Prostate gland (tissue), 2 donors: ENCODE results near the gene LRFN4. TPM values are rescaled to one million over a fixed set of nuclear protein-coding genes. Genes with fewer than 3 reads are reported as not detected.

Source experiments
- DNase-seq: peaks from one replicate; pipeline ENCODE4 v3.0.0-alpha.2; 2019; ENCODE audit warnings: low spot score
- H3K27ac ChIP-seq, 2 donors: fragments of 200-600 bp; sonication (generic); 2 replicates each; pipeline ENCODE4 v1.5.1; 2017 to 2019
- H3K27me3 ChIP-seq: fragments of 200-600 bp; sonication (generic); replicated peaks from 2 replicates; pipeline ENCODE4 v1.5.1; 2019; ENCODE audit not compliant: insufficient read depth
- H3K36me3 ChIP-seq, 2 donors: fragments of 200-600 bp; sonication (generic); 1 replicate in 1 of 2; 2 replicates in 1 of 2; pipeline versions ENCODE4 v1.5.1 to v1.8.1; 2017 to 2019
- H3K4me1 ChIP-seq: fragments of 200-600 bp; sonication (generic); replicated peaks from 2 replicates; pipeline ENCODE4 v1.5.1; 2019
- H3K4me3 ChIP-seq, 2 donors: fragments of 200-600 bp; sonication (generic); 2 replicates each; pipeline ENCODE4 v1.5.1; 2017 to 2019
- H3K9me3 ChIP-seq: fragments of 200-600 bp; sonication (generic); 2 replicates; pipeline ENCODE4 v1.5.1; 2017
- CTCF ChIP-seq, 4 experiments: fragments of 200-600 bp in 2 of 4; fragments of 450-650 bp in 2 of 4; sonication (generic) in 2 of 4; IDR thresholded peaks; 1 replicate in 3 of 4; 2 replicates in 1 of 4; pipeline ENCODE4 v1.5.1; 2016 to 2019; ENCODE audit warnings: antibody characterized with exemption in 4 of 4, mild to moderate bottlenecking in 2 of 4, moderate library complexity in 2 of 4
- POLR2A ChIP-seq: fragments of 450-650 bp; IDR thresholded peaks from one replicate; pipeline ENCODE4 v1.6.1; 2016; ENCODE audit warnings: antibody characterized with exemption, mild to moderate bottlenecking
- POLR2AphosphoS5 ChIP-seq: sonication (generic); formaldehyde crosslinking; IDR thresholded peaks from one replicate; pipeline ENCODE4 v1.6.1; 2017; ENCODE audit warnings: antibody characterized with exemption
- WGBS: methylation state at CpG from one replicate; pipeline ENCODE4 v1.1.5; 2018; 5-methylcytosine and 5-hydroxymethylcytosine counted together
- intact Hi-C: fragments of 100-400 bp; cut with DNase I; formaldehyde crosslinking; loops from one replicate; pipeline ENCODE4 v1.14.2; 2022
- total RNA-seq, 2 donors: library from RNA; depleted of rRNA; stranded (reverse); fragments of >200 nt; gene quantifications; one replicate each; pipeline ENCODE4 v1.1.0, GENCODE V29; 2016

LRFN4 gene
- total RNA-seq, 2 donors from 2014 or later, result 6.6 to 17.3 TPM

GRCh38 chr11:66881451-66881835 lies 24.6 kb downstream of the LRFN4 start:
- DNase-seq, result no peak
- TF ChIP-seq POLR2AphosphoS5 (no peak), CTCF (IDR thresholded peaks at IDR 0.05) (no peak)
- Histone ChIP-seq H3K27ac (peak overlapping the region in 1 of 2 donors; percentile 6), H3K4me1 (peaks cover 41% of the 10 kb centered on the region), H3K4me3 (no peak overlapping the region), H3K27me3 (no peaks in the 10 kb centered on the region), H3K9me3 (no peaks in the 10 kb centered on the region), H3K36me3 (no peaks in the 10 kb centered on the region)
- WGBS, result 87% methylated on average over 10 of the region's 10 CpGs
- intact Hi-C loops, result loop anchor here (5.0 kb wide), 1 partner anchor 39 kb away; the partner anchor contains the start of gene RCE1

GRCh38 chr11:66881927-66882452 lies 25.1 kb downstream of the LRFN4 start:
- 63% methylated on average over 9 of the region's 9 CpGs for WGBS
- H3K27me3 ChIP-seq, result no peaks in the 10 kb centered on the region
- DNase-seq, result no peak
- no peaks in the 10 kb centered on the region for H3K9me3 ChIP-seq
- no peak for TF ChIP-seq POLR2A
- TF ChIP-seq CTCF (IDR thresholded peaks at IDR 0.05), result no peak
- TF ChIP-seq POLR2AphosphoS5, result no peak
- H3K27ac ChIP-seq, result peak overlapping the region; percentile 63 to 80
- no peaks in the 10 kb centered on the region for H3K36me3 ChIP-seq
- no peak overlapping the region for H3K4me3 ChIP-seq
- H3K4me1 ChIP-seq, result peaks cover 41% of the 10 kb centered on the region
- intact Hi-C loops, result loop anchor here (2.0 to 5.0 kb wide), 2 partner anchors 40 to 183 kb away; partner anchors contain the start of gene RCE1

GRCh38 chr11:66882561-66883015 lies 25.7 kb downstream of the LRFN4 start:
- H3K36me3 ChIP-seq, result no peaks in the 10 kb centered on the region
- 24% methylated on average over 14 of the region's 14 CpGs for WGBS
- intact Hi-C loops, result loop anchor here (2.0 to 5.0 kb wide), 2 partner anchors 40 to 184 kb away; partner anchors contain the start of gene RCE1
- no peaks in the 10 kb centered on the region for H3K9me3 ChIP-seq
- DNase-seq, result peak; percentile 61
- TF ChIP-seq CTCF (IDR thresholded peaks at IDR 0.05) (no peak), POLR2AphosphoS5 (no peak), POLR2A (no peak)
- H3K27me3 ChIP-seq, result no peaks in the 10 kb centered on the region
- peaks cover 41% of the 10 kb centered on the region for H3K4me1 ChIP-seq
- peak overlapping the region; percentile 63 to 80 for H3K27ac ChIP-seq
- peak overlapping the region in 1 of 2 donors; percentile 5 for H3K4me3 ChIP-seq

GRCh38 chr11:66883016-66883965 lies 26.4 kb downstream of the LRFN4 start:
- Histone ChIP-seq H3K4me3 (peak overlapping the region in 1 of 2 donors; percentile 5), H3K36me3 (no peaks in the 10 kb centered on the region), H3K27me3 (no peaks in the 10 kb centered on the region), H3K27ac (peak overlapping the region; percentile 63 to 80), H3K4me1 (peaks cover 37% of the 10 kb centered on the region), H3K9me3 (no peaks in the 10 kb centered on the region)
- DNase-seq, result peak; percentile 70
- 26% methylated on average over 29 of the region's 29 CpGs for WGBS
- intact Hi-C loops, result loop anchor here (2.0 to 5.0 kb wide), 2 partner anchors 41 to 184 kb away; partner anchors contain the start of gene RCE1
- TF ChIP-seq CTCF (IDR thresholded peaks at IDR 0.05), result peak; percentile 32 to 83 (median 66)
- no peak for TF ChIP-seq POLR2A
- TF ChIP-seq POLR2AphosphoS5, result no peak
